GM23338 (cell line): ENCODE data around the gene LILRA1.

ENCODE experiments used
- CREB1 ChIP-seq: fragments of 250-450 bp; sonication (Bioruptor Pico); IDR thresholded peaks from 2 replicates; pipeline ENCODE4 v1.5.0; 2020; ENCODE audit warnings: low read depth, mild to moderate bottlenecking, moderate library complexity
- CTCF ChIP-seq, 2 experiments: fragments of 200-600 bp in 1 of 2; sonication (generic) in 1 of 2; conservative IDR thresholded peaks; 2 replicates each; pipeline versions ENCODE4 v1.5.1 to v1.6.1; 2016 to 2017; ENCODE audit warnings: antibody characterized with exemption in 2 of 2, low read depth in 2 of 2, mild to moderate bottlenecking in 2 of 2, moderate library complexity in 1 of 2
- EZH2 ChIP-seq: fragments of 200-600 bp; sonication (generic); IDR thresholded peaks from one replicate; pipeline ENCODE4 v1.8.0; 2017; ENCODE audit warnings: antibody characterized with exemption, mild to moderate bottlenecking, low read depth; ENCODE audit not compliant: unreplicated experiment
- EZH2phosphoT487 ChIP-seq: fragments of 200-600 bp; sonication (generic); IDR thresholded peaks from one replicate; pipeline ENCODE4 v1.8.1; 2018; ENCODE audit warnings: antibody characterized with exemption; ENCODE audit not compliant: unreplicated experiment
- JUNB ChIP-seq: IDR thresholded peaks from one replicate; pipeline ENCODE4 v1.6.1; 2016; ENCODE audit warnings: antibody characterized with exemption; ENCODE audit not compliant: unreplicated experiment
- STAT1 ChIP-seq: IDR thresholded peaks from one replicate; pipeline ENCODE4 v1.6.1; 2016; ENCODE audit warnings: antibody characterized with exemption; ENCODE audit not compliant: unreplicated experiment
- ZNF114 ChIP-seq: fragments of 250-450 bp; sonication (Bioruptor Pico); IDR thresholded peaks from 2 replicates; pipeline ENCODE4 v1.5.0; 2020; ENCODE audit warnings: mild to moderate bottlenecking, moderate library complexity
- ZNF462 ChIP-seq: fragments of 250-450 bp; sonication (Bioruptor Pico); IDR thresholded peaks from 2 replicates; pipeline ENCODE4 v1.5.0; 2020; ENCODE audit warnings: mild to moderate bottlenecking, moderate library complexity

GRCh38 chr19:54576411-54576976 lies 16.9 kb upstream of the LILRA1 start:
- TF ChIP-seq CTCF (conservative IDR thresholded peaks at IDR 0.05; ENCODE audit: low read depth in 2 of 2): no peak
- TF ChIP-seq EZH2: no peak
- TF ChIP-seq ZNF462 (CRISPR knock-in tag): no peak
- no peak for TF ChIP-seq STAT1
- TF ChIP-seq EZH2phosphoT487: no peak
- TF ChIP-seq CREB1: no peak
- no peak for TF ChIP-seq ZNF114 (CRISPR knock-in tag)
- TF ChIP-seq JUNB: no peak
